ENCODE data around the gene AIG1.

- TF ChIP-seq, protein P1, sequence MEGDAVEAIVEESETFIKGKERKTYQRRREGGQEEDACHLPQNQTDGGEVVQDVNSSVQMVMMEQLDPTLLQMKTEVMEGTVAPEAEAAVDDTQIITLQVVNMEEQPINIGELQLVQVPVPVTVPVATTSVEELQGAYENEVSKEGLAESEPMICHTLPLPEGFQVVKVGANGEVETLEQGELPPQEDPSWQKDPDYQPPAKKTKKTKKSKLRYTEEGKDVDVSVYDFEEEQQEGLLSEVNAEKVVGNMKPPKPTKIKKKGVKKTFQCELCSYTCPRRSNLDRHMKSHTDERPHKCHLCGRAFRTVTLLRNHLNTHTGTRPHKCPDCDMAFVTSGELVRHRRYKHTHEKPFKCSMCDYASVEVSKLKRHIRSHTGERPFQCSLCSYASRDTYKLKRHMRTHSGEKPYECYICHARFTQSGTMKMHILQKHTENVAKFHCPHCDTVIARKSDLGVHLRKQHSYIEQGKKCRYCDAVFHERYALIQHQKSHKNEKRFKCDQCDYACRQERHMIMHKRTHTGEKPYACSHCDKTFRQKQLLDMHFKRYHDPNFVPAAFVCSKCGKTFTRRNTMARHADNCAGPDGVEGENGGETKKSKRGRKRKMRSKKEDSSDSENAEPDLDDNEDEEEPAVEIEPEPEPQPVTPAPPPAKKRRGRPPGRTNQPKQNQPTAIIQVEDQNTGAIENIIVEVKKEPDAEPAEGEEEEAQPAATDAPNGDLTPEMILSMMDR (IDR thresholded peaks at IDR 0.05; ENCODE audit: poor library complexity, severe bottlenecking), result no peak
- TF ChIP-seq TAF1 (IDR thresholded peaks at IDR 0.05; ENCODE audit: low read depth), result no peak
- no peak for TF ChIP-seq RAD21 (conservative IDR thresholded peaks at IDR 0.05)
These were observed 144.9 kb downstream of the AIG1 start for GRCh38 chr6:143205585-143205984.
